Fibroblast of skin of scalp (primary cell): ENCODE data around the gene WBP2.
A peak's percentile ranks its signal among the peaks of the same experiment; 100 is the strongest.

Source experiments
- DNase-seq: peaks from one replicate; pipeline ENCODE4 v3.0.0-alpha.2; 2013

The WBP2 gene

GRCh38 chr17:75827308-75828075 is 27.6 kb downstream of the WBP2 start:
- peak; percentile 73 for DNase-seq

GRCh38 chr17:75826561-75827307 is 28.4 kb downstream of the WBP2 start:
- no peak for DNase-seq

- DNase-seq, result no peak
These were observed 29.3 kb downstream of the WBP2 start for GRCh38 chr17:75825748-75826370.

- DNase-seq, result no peak
These were observed 30.0 kb downstream of the WBP2 start for GRCh38 chr17:75825149-75825552.

GRCh38 chr17:75824666-75825065 is 30.5 kb downstream of the WBP2 start:
- no peak for DNase-seq

- no peak for DNase-seq
These were observed 31.0 kb downstream of the WBP2 start for GRCh38 chr17:75824050-75824552.

GRCh38 chr17:75823257-75824041 is 31.7 kb downstream of the WBP2 start:
- no peak for DNase-seq

- no peak for DNase-seq
These were observed 32.4 kb downstream of the WBP2 start for GRCh38 chr17:75822800-75823166.

- no peak for DNase-seq
These were observed 32.9 kb downstream of the WBP2 start for GRCh38 chr17:75822119-75822799.

GRCh38 chr17:75821552-75821951 is 33.6 kb downstream of the WBP2 start:
- DNase-seq, result no peak

GRCh38 chr17:75820094-75821080 is 34.7 kb downstream of the WBP2 start:
- no peak for DNase-seq

- no peak for DNase-seq
These were observed 35.5 kb downstream of the WBP2 start for GRCh38 chr17:75819678-75820077.

GRCh38 chr17:75819116-75819515 is 36.0 kb downstream of the WBP2 start:
- no peak for DNase-seq

- no peak for DNase-seq
These were observed 36.7 kb downstream of the WBP2 start for GRCh38 chr17:75818326-75818885.

- DNase-seq, result no peak
These were observed 37.6 kb downstream of the WBP2 start for GRCh38 chr17:75817571-75817970.

GRCh38 chr17:75816693-75817092 is 38.4 kb downstream of the WBP2 start:
- no peak for DNase-seq

- DNase-seq, result no peak
These were observed 39.7 kb downstream of the WBP2 start for GRCh38 chr17:75815399-75815798.

- peak; percentile 47 for DNase-seq
These were observed 40.2 kb downstream of the WBP2 start for GRCh38 chr17:75814900-75815373.

- no peak for DNase-seq
These were observed 41.1 kb downstream of the WBP2 start for GRCh38 chr17:75814021-75814395.
